GM21619 (cell line): Measurements from ENCODE around the gene PTS.
A peak's percentile ranks its signal among the peaks of the same experiment; 100 is the strongest.
"Not testable (repeated sequence)": the region's sequence is repeated elsewhere in the genome, so short reads cannot be mapped to it uniquely, and the experiment has no call there.

Source experiments
- ATAC-seq: cut with Tn5 transposase; IDR thresholded peaks from one replicate; pipeline ENCODE4 v1.9.1; 2021; ENCODE audit not compliant: unreplicated experiment

PTS gene

GRCh38 chr11:112226062-112226830 lies at the start of gene PTS:
PTS (plus strand) TSS chr11:112226428; CDS start chr11:112226444, 16 bp downstream.
- peak; percentile 95 for ATAC-seq

DNA sequence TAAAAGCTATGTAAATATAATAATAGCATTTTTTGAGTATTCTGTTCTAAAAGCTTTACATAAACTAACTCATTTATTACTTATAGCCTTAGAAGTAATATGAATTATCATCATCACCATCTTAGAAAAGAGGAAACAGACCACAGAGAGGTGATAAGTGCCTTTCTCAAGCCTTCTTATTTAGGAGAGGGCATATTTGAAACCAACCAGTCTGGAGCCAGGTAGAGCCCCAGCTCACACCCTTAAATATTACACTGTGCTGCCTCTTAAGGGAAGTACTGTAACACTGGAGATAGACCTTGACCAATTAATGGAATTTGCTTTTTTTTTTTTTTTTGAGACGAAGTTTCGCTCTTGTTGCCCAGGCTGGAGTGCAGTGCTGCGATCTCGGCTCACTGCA lies 48.6 kb upstream of the PTS start:
- no peak for ATAC-seq

DNA sequence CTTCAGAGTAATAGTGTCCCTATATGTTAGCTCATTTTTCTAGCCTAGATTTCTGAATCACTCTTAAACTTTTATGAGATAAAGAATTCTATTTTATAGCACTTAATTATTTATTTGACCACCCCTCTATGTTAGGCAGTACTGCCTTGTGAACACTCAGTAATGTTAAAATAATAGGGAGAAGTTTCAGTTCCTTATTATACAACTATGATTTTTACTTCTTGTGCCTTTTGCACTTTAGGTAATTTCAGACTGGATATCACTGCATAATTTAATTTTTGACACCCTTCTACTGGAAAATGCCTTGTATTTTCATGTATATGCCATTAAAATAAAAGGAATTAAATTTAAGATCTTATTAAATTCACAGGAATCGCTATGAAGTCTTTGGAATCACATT lies 47.8 kb upstream of the PTS start:
- no peak for ATAC-seq

- no peak for ATAC-seq
Observed at GRCh38 chr11:112178936-112179335, 47.3 kb upstream of the PTS start.

- ATAC-seq: no peak
Observed at GRCh38 chr11:112179601-112180000, 46.6 kb upstream of the PTS start.

DNA sequence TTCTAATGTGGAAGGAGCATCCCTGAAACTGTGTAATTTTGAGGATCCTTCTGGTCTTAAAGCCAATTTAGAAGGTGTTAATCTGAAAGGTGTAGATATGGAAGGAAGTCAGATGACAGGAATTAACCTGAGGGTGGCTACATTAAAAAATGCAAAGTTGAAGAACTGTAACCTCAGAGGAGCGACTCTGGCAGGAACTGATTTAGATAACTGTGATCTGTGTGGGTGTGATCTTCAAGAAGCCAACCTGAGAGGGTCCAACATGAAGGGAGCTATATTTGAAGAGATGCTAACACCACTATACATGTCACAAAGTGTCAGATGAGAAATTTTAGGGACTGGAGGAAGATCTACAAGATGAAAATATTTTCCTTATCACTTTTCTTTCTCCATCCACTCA lies 43.4 kb upstream of the PTS start:
- no peak for ATAC-seq

GRCh38 chr11:112185883-112186282 lies 40.3 kb upstream of the PTS start:
- ATAC-seq: no peak

DNA sequence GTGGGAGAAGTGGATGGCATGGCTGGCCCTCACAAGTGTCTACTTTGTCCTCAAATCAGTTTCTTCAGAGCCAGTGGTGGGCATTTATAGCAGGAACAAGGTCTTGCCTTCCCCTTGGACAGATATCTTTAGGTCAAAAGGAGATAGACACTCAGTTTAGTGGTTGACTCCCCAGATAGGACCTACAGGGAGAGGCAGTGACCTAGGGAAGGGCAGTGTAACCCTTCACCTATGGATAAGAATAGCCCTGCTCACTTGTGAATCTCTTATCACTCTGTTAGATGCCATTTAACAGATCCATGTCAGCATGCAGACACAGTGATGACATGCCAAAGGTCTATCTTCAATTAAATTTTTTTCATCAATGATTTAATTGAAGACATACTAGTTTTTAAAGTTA lies 39.9 kb upstream of the PTS start:
- no peak for ATAC-seq

- ATAC-seq: not testable (repeated sequence)
Observed at GRCh38 chr11:112195113-112195512, 31.1 kb upstream of the PTS start.

DNA sequence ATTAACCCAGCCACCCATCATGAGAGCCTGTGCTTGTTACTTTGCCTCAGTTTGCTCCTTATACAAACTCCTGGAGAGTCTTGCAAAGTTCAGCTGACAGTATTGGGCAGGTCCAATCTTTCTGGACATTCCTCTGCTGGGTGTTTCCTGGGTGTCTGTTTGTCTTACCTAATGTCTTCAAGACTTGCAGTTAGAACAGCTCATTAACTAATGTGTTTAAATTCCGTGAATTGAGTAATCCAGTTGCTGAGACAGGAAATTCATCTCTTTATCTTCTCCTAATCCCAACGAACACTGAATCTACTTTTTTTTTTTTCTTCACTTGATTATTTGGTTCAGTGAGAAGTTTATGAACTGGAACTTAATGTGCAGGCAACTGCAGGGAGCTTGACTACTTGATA lies 30.3 kb upstream of the PTS start:
- ATAC-seq: no peak

- ATAC-seq: no peak
Observed at GRCh38 chr11:112196519-112197087, 29.6 kb upstream of the PTS start.

DNA sequence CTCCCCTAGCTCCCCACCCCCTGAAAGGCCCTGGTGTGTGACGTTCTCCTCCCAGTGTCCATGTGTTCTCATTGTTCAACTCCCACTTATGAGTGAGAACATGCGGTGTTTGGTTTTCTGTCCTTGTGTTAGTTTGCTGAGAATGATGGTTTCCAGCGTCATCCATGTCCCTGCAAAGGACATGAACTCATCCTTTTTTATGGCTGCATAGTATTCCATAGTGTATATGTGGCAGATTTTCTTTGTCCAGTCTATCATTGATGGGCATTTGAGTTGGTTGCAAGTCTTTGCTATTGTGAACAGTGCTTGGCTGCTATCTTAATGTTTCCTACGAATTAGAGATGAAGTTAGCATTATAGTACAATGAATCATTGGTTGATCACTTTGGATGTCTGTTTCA lies 27.1 kb upstream of the PTS start:
- not testable (repeated sequence) for ATAC-seq

DNA sequence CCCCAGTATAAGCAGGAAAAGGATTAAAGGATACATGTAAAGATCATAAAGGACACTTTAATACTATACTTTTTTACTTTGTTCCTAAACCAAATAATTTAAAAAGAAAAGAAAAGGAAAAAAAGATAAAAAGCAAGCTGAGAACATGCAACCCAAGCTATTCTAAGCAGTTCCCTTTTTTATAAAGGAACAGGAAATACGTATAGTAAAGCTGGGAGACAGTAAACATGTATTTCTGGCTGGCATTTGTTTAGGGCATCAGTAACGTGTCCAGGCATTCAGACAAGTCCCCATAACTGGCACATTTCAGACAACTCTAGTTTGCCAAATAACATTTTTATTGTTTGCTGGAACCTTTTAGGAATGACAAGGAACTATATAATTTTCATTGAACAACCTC lies 26.0 kb upstream of the PTS start:
- no peak for ATAC-seq

- ATAC-seq: no peak
Observed at GRCh38 chr11:112206071-112206470, 20.2 kb upstream of the PTS start.

- ATAC-seq: no peak
Observed at GRCh38 chr11:112210890-112211289, 15.3 kb upstream of the PTS start.

DNA sequence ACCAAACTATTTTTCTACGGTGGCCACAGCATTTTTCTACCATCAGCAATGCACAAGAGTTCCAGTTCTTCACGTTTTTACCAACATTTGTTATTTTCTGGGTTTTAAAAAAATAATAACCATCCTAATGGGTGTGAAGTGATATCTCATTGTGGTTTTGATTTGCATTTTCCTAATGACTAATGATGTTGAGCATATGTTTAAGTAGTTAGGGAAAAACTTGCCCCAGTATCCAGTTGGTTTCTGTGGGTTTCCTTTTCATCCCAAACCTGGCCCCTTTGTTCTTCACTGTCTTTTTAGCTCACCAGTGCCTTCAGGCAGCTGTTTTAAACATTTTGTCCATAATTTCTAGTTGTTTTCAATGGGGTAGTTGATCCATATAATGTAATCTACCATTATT lies 14.7 kb upstream of the PTS start:
- no peak for ATAC-seq

GRCh38 chr11:112212290-112212689 lies 13.9 kb upstream of the PTS start:
- no peak for ATAC-seq

- no peak for ATAC-seq
Observed at GRCh38 chr11:112212710-112213109, 13.5 kb upstream of the PTS start.

- ATAC-seq: no peak
Observed at GRCh38 chr11:112213753-112214152, 12.5 kb upstream of the PTS start.

DNA sequence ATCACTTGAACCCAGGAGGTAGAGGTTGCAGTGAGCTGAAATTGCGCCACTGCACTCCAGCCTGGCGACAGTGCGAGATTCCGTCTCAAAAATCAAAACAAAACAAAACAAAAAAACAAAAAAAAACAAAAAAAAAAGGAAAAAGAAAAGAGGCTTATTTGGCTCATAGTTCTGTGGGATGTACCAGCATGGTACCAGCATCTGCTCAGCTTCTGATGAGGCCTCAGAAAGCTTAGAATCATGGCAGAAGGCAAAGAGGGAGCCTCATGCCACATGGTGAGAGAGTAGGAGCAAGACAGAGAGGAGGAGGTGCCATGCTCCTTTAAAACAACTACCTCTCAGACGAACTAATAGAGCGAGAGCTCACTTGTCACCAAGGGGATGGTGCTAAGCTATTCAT lies 10.6 kb upstream of the PTS start:
- no peak for ATAC-seq

DNA sequence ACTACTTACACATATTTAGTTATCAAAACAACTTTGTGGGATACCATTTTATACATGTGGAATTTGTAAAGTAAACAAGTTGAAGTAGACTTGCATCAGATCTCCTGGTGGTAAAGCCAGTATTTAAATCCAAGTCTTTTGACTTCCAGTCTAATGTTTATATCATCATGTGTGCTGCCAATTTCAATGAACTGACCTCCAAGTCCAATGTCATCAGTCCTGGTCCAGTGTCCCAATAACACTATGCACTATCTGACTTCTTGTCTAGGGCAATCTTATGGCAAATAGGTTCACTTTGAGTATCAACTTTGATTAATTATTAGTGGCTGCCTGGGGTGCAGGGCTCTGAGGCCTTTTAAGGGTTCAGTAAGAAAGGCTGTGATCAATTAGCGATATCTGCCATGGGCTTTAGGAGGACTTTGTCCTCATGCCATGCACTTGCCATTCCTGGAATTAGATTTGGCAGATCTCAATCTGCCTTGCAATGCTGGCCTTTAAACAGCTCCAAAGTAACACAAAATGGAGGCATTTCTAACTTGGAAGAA lies 9.6 kb upstream of the PTS start:
- no peak for ATAC-seq

- ATAC-seq: peak; percentile 96
Observed at GRCh38 chr11:112219476-112220232, 6.6 kb upstream of the PTS start.
